Gastrocnemius medialis (tissue), 4 donors: ENCODE data around the gene RAPGEF2. TPM values are rescaled to one million over a fixed set of nuclear protein-coding genes. Genes with fewer than 3 reads are reported as not detected.

Experiments used
- ATAC-seq, 2 donors: fragments of 150-250 bp; one replicate each; pipeline ENCODE4 v1.9.1; 2016
- DNase-seq, 2 donors: peaks; one replicate each; pipeline ENCODE4 v3.0.0-alpha.2; 2019
- H3K27ac ChIP-seq, 4 donors: fragments of 200-600 bp; sonication (generic); 1 replicate in 1 of 4; 2 replicates in 3 of 4; pipeline ENCODE4 v1.5.1; 2016 to 2018; ENCODE audit warnings: mild to moderate bottlenecking in 2 of 4, moderate library complexity in 1 of 4
- H3K27me3 ChIP-seq, 3 donors: fragments of 200-600 bp; sonication (generic) in 2 of 3; 1 replicate in 1 of 3; 2 replicates in 2 of 3; pipeline versions ENCODE4 v1.5.1 to v1.6.0; 2016 to 2019; ENCODE audit warnings: mild to moderate bottlenecking in 1 of 3, moderate library complexity in 1 of 3
- H3K36me3 ChIP-seq, 2 donors: fragments of 200-600 bp; sonication (generic) in 1 of 2; one replicate each; pipeline ENCODE4 v1.5.1; 2017 to 2018
- H3K4me1 ChIP-seq, 2 donors: fragments of 200-600 bp; sonication (generic) in 1 of 2; one replicate each; pipeline ENCODE4 v1.5.1; 2016 to 2017; ENCODE audit warnings: mild to moderate bottlenecking in 2 of 2
- H3K4me3 ChIP-seq, 4 donors: fragments of 200-600 bp; sonication (generic) in 3 of 4; 1 replicate in 1 of 4; 2 replicates in 3 of 4; pipeline ENCODE4 v1.5.1; 2016 to 2019; ENCODE audit warnings: mild to moderate bottlenecking in 2 of 4
- H3K9me3 ChIP-seq, 3 donors: fragments of 200-600 bp; sonication (generic) in 2 of 3; 1 replicate in 1 of 3; 2 replicates in 2 of 3; pipeline ENCODE4 v1.5.1; 2016 to 2019
- CTCF ChIP-seq, 5 experiments: fragments of 450-650 bp in 3 of 5; fragments of 200-600 bp in 2 of 5; sonication (generic) in 2 of 5; IDR thresholded peaks in 4 of 5; conservative IDR thresholded peaks in 1 of 5; 1 replicate in 4 of 5; 2 replicates in 1 of 5; pipeline ENCODE4 v1.5.1; 2016 to 2019; ENCODE audit warnings: antibody characterized with exemption in 5 of 5, mild to moderate bottlenecking in 3 of 5, moderate library complexity in 3 of 5
- POLR2A ChIP-seq, 2 donors: fragments of 450-650 bp; IDR thresholded peaks; one replicate each; pipeline ENCODE4 v1.6.1; 2017; ENCODE audit warnings: antibody characterized with exemption in 2 of 2, mild to moderate bottlenecking in 2 of 2, moderate library complexity in 2 of 2
- in situ Hi-C, 4 donors: fragments of 200-750 bp; cut with MboI; loops; one replicate each; pipeline versions ENCODE4 v1.15.0 to v1.8.0; 2017; ENCODE audit warnings: low sequenced_read_pairs in 4 of 4
- intact Hi-C: fragments of 100-400 bp; cut with DNase I; formaldehyde crosslinking; loops from one replicate; pipeline ENCODE4 v1.15.1; 2023; ENCODE audit warnings: low total_unique reads
- total RNA-seq, 4 donors: library from RNA; depleted of rRNA; stranded (reverse); fragments of >200 nt; gene quantifications; one replicate each; pipeline versions ENCODE4 v1.1.0 to v1.2.3, GENCODE V29; 2016

RAPGEF2 gene
- total RNA-seq, 4 donors from 2014 or later, result 32.9 to 42.3 (median 38.7) TPM

- in situ Hi-C loops (no loop called here), intact Hi-C loops (no loop called here)
- TF ChIP-seq CTCF (IDR thresholded peaks at IDR 0.05 in 4 of 5, conservative IDR thresholded peaks at IDR 0.05 in 1 of 5), result no peak
- no peak for TF ChIP-seq POLR2A (IDR thresholded peaks at IDR 0.05)
- H3K27ac ChIP-seq, result peak overlapping the region in 3 of 4 donors; percentile 24 to 60 (median 24)
- H3K27me3 ChIP-seq, result no peaks in the 10 kb centered on the region
- no peaks in the 10 kb centered on the region for H3K9me3 ChIP-seq
- DNase-seq, result peak in 1 of 2 donors; percentile 41
- H3K4me1 ChIP-seq, result peaks cover 57 to 61% of the 10 kb centered on the region in 2 donors
- ATAC-seq, result peak in 1 of 2 donors; percentile 89
- H3K4me3 ChIP-seq, result no peak overlapping the region
- H3K36me3 ChIP-seq, result no peaks in the 10 kb centered on the region
These were observed 34.3 kb downstream of the RAPGEF2 start for GRCh38 chr4:159137176-159137575.

- no peaks in the 10 kb centered on the region for H3K36me3 ChIP-seq
- intact Hi-C loops, result no loop called here
- DNase-seq, result no peak
- H3K27me3 ChIP-seq, result no peaks in the 10 kb centered on the region
- H3K4me3 ChIP-seq, result no peak overlapping the region
- H3K9me3 ChIP-seq, result no peaks in the 10 kb centered on the region
- in situ Hi-C loops, result no loop called here
- no peak for ATAC-seq
- H3K4me1 ChIP-seq, result peaks cover 70 to 74% of the 10 kb centered on the region in 2 donors
- H3K27ac ChIP-seq, result no peak overlapping the region
- TF ChIP-seq POLR2A (IDR thresholded peaks at IDR 0.05) (no peak), CTCF (IDR thresholded peaks at IDR 0.05 in 4 of 5, conservative IDR thresholded peaks at IDR 0.05 in 1 of 5) (no peak)
These were observed 35.6 kb downstream of the RAPGEF2 start for GRCh38 chr4:159138436-159138835.

GRCh38 chr4:159141193-159141592, 38.3 kb downstream of the RAPGEF2 start:
- Histone ChIP-seq H3K27me3 (no peaks in the 10 kb centered on the region), H3K36me3 (no peaks in the 10 kb centered on the region), H3K9me3 (no peaks in the 10 kb centered on the region), H3K4me3 (no peak overlapping the region), H3K4me1 (peaks cover 83 to 90% of the 10 kb centered on the region in 2 donors), H3K27ac (no peak overlapping the region)
- no peak for ATAC-seq
- no peak for DNase-seq
- in situ Hi-C loops, result no loop called here
- intact Hi-C loops, result loop anchor here (2.0 kb wide), 1 partner anchor 38 kb away; the partner anchor contains the start of gene RAPGEF2
- TF ChIP-seq CTCF (IDR thresholded peaks at IDR 0.05 in 4 of 5, conservative IDR thresholded peaks at IDR 0.05 in 1 of 5) (no peak), POLR2A (IDR thresholded peaks at IDR 0.05) (no peak)

- peaks cover 84 to 87% of the 10 kb centered on the region in 2 donors for H3K4me1 ChIP-seq
- no peaks in the 10 kb centered on the region for H3K9me3 ChIP-seq
- peak; percentile 51 to 69 for ATAC-seq
- H3K4me3 ChIP-seq, result no peak overlapping the region
- intact Hi-C loops (no loop called here), in situ Hi-C loops (no loop called here)
- peak in 1 of 2 donors; percentile 25 for DNase-seq
- no peak overlapping the region for H3K27ac ChIP-seq
- TF ChIP-seq CTCF (IDR thresholded peaks at IDR 0.05 in 4 of 5, conservative IDR thresholded peaks at IDR 0.05 in 1 of 5), result no peak
- H3K27me3 ChIP-seq, result no peaks in the 10 kb centered on the region
- H3K36me3 ChIP-seq, result no peaks in the 10 kb centered on the region
These were observed 39.4 kb downstream of the RAPGEF2 start for GRCh38 chr4:159142241-159142640.
